Nephron (organoid): ENCODE measurements around the gene COL6A2.

Source experiments
- H3K27ac Mint-ChIP-seq, 3 experiments: 2 replicates each; pipeline ENCODE4 v1.8.0; 2020; ENCODE audit warnings: mixed read lengths in 3 of 3, mild to moderate bottlenecking in 2 of 3, moderate library complexity in 1 of 3
- H3K27me3 Mint-ChIP-seq: 2 replicates; pipeline ENCODE4 v1.8.0; 2021; ENCODE audit warnings: low read depth, mild to moderate bottlenecking, moderate library complexity, mixed read lengths
- H3K36me3 Mint-ChIP-seq: 2 replicates; pipeline ENCODE4 v1.8.0; 2020; ENCODE audit warnings: low read depth, mixed read lengths
- H3K4me1 Mint-ChIP-seq: 2 replicates; pipeline ENCODE4 v1.8.0; 2020; ENCODE audit warnings: mixed read lengths
- H3K4me3 Mint-ChIP-seq, 3 experiments: 2 replicates each; pipeline ENCODE4 v1.8.0; 2020; ENCODE audit warnings: mild to moderate bottlenecking in 3 of 3, mixed read lengths in 3 of 3, moderate library complexity in 2 of 3
- H3K9me3 Mint-ChIP-seq: 2 replicates; pipeline ENCODE4 v1.8.0; 2020; ENCODE audit warnings: mixed read lengths
- TF ChIP-seq, protein P1 (sequence below), 3 experiments: fragments of 200-600 bp; sonication (generic); IDR thresholded peaks; one replicate each; pipeline ENCODE4 v1.5.0; 2021; ENCODE audit warnings: antibody characterized with exemption in 3 of 3; ENCODE audit not compliant: unreplicated experiment in 3 of 3

COL6A2 gene

DNA sequence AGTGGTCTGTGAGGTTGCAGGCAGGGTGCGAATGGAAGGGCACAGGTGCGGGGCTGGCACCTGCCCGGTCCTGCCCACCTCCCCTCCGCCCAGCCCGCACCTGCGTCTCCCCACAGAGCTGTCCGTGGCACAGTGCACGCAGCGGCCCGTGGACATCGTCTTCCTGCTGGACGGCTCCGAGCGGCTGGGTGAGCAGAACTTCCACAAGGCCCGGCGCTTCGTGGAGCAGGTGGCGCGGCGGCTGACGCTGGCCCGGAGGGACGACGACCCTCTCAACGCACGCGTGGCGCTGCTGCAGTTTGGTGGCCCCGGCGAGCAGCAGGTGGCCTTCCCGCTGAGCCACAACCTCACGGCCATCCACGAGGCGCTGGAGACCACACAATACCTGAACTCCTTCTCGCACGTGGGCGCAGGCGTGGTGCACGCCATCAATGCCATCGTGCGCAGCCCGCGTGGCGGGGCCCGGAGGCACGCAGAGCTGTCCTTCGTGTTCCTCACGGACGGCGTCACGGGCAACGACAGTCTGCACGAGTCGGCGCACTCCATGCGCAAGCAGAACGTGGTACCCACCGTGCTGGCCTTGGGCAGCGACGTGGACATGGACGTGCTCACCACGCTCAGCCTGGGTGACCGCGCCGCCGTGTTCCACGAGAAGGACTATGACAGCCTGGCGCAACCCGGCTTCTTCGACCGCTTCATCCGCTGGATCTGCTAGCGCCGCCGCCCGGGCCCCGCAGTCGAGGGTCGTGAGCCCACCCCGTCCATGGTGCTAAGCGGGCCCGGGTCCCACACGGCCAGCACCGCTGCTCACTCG lies 34.1 kb downstream of the COL6A2 start:
- Mint-ChIP-seq H3K27me3 (no peaks in the 10 kb centered on the region), H3K36me3 (peaks cover 6% of the 10 kb centered on the region), H3K9me3 (no peaks in the 10 kb centered on the region), H3K27ac (no peak overlapping the region), H3K4me1 (peaks cover 14% of the 10 kb centered on the region), H3K4me3 (no peak overlapping the region)
- TF ChIP-seq, protein P1, sequence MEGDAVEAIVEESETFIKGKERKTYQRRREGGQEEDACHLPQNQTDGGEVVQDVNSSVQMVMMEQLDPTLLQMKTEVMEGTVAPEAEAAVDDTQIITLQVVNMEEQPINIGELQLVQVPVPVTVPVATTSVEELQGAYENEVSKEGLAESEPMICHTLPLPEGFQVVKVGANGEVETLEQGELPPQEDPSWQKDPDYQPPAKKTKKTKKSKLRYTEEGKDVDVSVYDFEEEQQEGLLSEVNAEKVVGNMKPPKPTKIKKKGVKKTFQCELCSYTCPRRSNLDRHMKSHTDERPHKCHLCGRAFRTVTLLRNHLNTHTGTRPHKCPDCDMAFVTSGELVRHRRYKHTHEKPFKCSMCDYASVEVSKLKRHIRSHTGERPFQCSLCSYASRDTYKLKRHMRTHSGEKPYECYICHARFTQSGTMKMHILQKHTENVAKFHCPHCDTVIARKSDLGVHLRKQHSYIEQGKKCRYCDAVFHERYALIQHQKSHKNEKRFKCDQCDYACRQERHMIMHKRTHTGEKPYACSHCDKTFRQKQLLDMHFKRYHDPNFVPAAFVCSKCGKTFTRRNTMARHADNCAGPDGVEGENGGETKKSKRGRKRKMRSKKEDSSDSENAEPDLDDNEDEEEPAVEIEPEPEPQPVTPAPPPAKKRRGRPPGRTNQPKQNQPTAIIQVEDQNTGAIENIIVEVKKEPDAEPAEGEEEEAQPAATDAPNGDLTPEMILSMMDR (IDR thresholded peaks at IDR 0.05; ENCODE audit: unreplicated experiment in 3 of 3) = no peak

DNA sequence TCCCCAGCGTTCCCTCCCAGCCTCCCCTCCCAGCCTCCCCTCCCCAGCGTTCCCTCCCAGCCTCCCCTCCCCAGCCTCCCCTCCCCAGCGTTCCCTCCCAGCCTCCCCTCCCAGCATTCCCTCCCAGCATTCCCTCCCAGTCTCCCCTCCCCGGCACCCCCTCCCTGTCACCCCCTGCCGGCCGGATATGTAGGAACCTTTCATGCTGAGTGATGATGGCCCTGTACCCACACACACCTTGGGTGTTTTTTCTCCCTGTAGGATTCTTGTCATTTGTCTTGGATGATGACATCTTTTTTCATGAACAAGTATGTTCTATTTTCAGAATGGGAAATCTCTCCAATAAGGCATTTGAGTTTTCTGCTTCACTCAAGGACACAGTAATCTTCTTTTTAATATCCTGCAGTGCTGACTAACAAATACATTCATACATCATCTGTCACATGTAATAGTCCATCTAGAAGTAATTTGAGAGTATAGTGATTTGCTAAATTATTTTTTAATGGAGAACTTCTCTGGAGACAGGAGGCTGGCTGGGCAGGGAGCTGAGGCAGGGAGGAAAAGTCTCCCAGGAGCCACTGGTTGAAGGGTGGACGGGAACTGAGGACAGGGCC lies 38.0 kb downstream of the COL6A2 start:
- Mint-ChIP-seq H3K27me3 (peaks cover 23% of the 10 kb centered on the region), H3K4me3 (no peak overlapping the region), H3K27ac (peak overlapping the region in 2 of 3 experiments; percentile 26 to 31), H3K36me3 (no peaks in the 10 kb centered on the region), H3K4me1 (peaks cover 11% of the 10 kb centered on the region), H3K9me3 (no peaks in the 10 kb centered on the region)
- TF ChIP-seq, protein P1 (IDR thresholded peaks at IDR 0.05; ENCODE audit: unreplicated experiment in 3 of 3) = no peak

DNA sequence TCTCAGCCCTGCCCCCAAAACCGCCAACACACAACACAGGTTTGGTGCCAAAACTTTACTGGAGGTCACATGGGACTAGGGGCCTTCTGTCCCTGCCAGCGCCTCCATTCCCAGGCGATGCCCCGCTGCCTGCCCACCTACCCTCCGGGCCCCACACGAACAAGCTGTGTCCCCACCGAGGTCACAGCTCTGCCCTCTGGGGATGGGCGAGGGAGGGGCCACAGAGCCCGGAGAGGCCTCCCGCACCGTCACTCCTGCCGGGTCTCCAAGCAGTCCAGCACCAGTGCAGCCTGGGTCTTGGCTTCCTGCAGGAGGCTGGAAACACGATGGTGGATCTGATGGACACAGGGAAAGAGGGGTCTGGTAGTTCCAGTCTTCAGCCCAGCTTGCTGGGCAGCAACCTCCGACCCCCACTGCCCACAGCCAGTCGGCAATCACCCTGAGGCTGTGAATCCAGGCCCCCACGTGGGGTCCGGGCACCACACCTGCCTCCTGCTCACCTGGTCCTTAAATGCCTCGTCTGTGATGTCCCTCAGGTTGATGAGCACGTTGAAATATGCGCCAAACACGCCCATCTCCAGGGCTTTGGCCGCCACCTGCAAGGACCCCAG lies 38.9 kb downstream of the COL6A2 start:
- Mint-ChIP-seq H3K4me1 (peaks cover 16% of the 10 kb centered on the region), H3K9me3 (no peaks in the 10 kb centered on the region), H3K27me3 (peaks cover 32% of the 10 kb centered on the region), H3K27ac (no peak overlapping the region), H3K4me3 (no peak overlapping the region), H3K36me3 (peaks cover 4% of the 10 kb centered on the region)
- TF ChIP-seq, protein P1 (IDR thresholded peaks at IDR 0.05; ENCODE audit: unreplicated experiment in 3 of 3) = no peak

DNA sequence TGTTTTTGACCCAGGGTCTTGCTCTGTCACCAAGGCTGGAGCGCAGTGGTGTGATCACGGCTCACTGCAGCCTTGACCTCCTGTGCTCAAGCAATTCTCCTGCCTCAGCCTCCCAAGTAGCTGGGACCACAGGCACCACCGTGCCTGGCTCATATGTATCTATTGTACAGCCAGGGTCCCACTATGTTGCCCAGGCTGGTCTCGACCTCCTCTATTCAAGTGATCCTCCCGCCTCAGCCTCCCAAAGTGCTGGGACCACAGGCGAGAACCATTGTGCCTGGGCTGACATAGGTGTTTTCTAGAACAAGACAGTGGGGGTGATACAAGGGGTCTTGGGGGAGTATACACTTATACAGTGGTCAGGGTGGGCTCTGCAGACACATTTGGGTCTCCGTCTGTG lies 40.0 kb downstream of the COL6A2 start:
- Mint-ChIP-seq H3K4me3 (no peak overlapping the region), H3K9me3 (no peaks in the 10 kb centered on the region), H3K4me1 (peaks cover 16% of the 10 kb centered on the region), H3K36me3 (peaks cover 4% of the 10 kb centered on the region), H3K27ac (no peak overlapping the region), H3K27me3 (peaks cover 41% of the 10 kb centered on the region)
- TF ChIP-seq, protein P1 (IDR thresholded peaks at IDR 0.05; ENCODE audit: unreplicated experiment in 3 of 3) = no peak

DNA sequence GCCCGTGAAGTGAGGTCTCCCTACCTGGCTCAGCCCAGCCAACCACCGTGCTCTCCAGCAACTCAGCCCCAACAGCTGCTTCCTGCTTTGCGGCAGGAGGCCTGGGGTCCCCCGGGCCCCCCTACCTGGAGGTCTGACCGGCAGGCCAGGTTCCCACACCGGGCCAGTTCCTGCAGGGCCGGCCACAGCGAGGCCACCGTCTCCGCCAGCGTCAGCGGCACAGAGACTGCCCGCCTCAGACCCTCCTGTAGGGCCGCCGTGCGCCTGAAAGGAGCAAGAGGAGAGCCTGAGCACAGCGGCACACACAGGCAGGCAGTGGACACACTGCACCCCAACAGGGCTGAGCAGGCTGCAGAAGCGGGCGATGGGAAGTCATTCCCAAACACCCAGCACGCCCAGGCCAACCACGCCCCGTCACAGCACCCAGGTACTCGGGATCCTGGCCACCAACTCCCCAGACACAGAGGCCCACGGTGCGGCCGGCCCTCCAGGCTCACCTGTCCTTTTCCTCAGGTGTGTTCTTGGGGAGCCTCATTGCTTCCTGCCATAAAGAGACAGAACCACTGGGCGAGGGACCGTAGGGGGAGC lies 40.6 kb downstream of the COL6A2 start:
- H3K4me1 Mint-ChIP-seq = peaks cover 18% of the 10 kb centered on the region
- H3K27me3 Mint-ChIP-seq = peaks cover 44% of the 10 kb centered on the region
- no peak overlapping the region for H3K4me3 Mint-ChIP-seq
- H3K36me3 Mint-ChIP-seq = peaks cover 4% of the 10 kb centered on the region
- H3K9me3 Mint-ChIP-seq = no peaks in the 10 kb centered on the region
- TF ChIP-seq, protein P1 (IDR thresholded peaks at IDR 0.05; ENCODE audit: unreplicated experiment in 3 of 3) = no peak
- no peak overlapping the region for H3K27ac Mint-ChIP-seq
